Cerebellar cortex (tissue), 1 donor: ENCODE results near the gene MCM10.
"Not testable (repeated sequence)": the region's sequence is repeated elsewhere in the genome, so short reads cannot be mapped to it uniquely, and the experiment has no call there.

ENCODE experiments used
- DNase-seq: peaks from one replicate; pipeline ENCODE4 v3.0.0-alpha.2; 2015; ENCODE audit warnings: low spot score

Gene MCM10

DNA sequence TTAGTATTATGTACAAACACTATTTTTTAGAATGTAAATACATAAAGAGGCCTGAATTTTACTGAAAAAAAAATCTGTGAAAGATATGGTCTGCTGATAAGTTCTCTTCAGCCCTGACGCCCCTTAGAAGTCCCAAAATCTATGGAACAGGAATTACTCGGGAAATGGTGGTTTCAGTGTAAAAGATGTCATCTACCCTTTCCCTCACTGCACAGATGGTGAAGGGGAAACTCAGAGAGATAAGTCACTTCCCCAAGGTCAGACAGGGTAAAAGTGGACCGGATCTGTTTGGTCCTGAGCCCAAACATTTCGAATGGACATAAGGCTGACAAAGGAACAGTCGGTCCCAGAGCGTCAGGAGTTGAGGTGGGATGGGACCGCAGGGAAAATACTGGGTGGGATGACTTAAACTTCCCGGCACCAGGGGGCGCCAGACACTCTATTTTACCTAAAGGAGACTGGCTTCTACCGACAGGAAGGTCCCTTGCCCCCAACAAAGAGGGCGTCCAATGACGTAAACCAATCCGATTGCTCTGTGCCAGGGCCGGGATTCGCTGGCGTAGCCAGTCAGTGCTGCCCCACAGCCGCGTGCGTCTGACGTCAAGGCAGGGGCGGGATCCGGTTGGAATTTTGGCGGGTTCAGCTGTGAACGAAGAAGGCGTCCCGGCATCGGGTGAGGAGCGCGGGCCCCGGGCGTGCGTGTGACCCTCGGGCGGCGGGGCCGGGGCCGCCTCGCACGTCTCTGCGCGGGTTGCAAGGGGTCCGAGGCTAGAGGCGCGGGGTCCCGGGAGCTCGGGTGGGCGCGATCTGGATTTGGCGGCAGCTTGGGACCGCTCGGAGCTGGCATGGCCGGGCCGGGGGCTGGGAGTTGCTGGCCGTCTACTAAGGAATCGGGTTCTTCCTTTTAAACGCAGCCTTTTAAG lies at the start of gene MCM10:
Gene MCM10 (plus strand): TSS at position 625 of the 923 bp plus-strand sequence. CDS start 2,645 bp downstream, outside the sequence.
- peak; percentile 100 for DNase-seq

DNA sequence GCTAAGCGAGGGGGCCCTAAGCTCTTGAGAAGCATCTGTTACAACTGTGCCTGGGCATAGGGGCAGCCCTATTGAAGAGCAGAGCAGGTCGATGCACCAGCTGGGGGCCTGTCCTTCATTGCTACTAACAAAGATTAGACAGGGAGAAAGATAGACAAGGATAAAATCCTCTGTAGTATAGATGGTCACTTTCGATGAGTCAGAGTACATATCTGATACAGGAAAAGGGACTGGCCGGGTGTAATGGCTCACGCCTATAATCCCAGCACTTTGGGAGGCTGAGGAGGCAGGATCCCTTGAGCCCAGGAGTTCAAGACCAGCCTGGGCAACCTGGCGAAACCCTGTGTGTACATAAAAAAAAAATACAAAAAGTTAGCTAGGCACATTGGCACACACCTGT lies 47.8 kb upstream of the MCM10 start:
- DNase-seq, result no peak

DNA sequence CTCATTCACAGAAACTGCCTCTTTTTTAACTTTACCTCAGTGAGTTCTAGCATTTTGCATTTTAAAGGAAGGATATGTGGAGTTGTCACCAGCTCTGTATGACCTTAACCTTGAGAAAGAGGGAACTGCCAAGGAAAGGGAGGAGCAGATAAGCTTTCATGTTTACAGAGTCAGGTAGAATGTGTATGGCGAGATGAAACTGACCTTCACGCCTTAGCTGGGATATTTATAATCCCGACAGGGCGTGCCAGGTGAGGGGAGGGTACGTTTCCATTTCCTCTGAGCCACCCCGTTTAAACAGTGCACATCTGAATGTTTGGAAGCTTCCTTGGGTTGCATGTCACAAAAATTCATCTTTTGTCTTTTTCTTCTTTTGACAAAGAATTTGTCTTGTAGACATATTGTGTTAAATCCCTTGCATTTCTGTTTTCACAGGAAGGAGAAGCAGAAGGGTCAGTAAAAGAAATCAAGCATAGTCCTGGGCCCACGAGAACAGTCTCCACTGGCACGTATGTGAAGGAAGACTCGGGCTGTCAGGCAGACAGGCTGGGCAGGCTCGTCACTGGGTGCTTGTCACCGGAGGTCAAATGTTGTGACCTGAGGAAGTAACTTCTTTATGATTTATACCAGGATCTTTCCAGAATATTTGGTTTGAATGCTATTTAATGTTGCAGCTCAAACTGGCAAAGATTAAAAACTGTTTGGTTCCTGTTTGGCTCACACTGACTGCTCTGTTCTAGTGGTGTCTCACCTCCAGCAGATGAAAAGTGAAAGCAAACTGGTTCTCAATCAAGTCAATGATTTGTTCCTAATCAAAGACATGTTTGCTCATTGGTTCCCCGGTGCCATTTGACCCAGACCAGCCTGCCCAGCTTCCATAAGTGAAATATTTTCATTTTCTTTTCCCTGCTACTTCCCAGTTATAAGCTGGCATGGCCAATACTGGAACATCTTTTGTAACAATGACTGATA lies 45.2 kb upstream of the MCM10 start:
- no peak for DNase-seq

DNA sequence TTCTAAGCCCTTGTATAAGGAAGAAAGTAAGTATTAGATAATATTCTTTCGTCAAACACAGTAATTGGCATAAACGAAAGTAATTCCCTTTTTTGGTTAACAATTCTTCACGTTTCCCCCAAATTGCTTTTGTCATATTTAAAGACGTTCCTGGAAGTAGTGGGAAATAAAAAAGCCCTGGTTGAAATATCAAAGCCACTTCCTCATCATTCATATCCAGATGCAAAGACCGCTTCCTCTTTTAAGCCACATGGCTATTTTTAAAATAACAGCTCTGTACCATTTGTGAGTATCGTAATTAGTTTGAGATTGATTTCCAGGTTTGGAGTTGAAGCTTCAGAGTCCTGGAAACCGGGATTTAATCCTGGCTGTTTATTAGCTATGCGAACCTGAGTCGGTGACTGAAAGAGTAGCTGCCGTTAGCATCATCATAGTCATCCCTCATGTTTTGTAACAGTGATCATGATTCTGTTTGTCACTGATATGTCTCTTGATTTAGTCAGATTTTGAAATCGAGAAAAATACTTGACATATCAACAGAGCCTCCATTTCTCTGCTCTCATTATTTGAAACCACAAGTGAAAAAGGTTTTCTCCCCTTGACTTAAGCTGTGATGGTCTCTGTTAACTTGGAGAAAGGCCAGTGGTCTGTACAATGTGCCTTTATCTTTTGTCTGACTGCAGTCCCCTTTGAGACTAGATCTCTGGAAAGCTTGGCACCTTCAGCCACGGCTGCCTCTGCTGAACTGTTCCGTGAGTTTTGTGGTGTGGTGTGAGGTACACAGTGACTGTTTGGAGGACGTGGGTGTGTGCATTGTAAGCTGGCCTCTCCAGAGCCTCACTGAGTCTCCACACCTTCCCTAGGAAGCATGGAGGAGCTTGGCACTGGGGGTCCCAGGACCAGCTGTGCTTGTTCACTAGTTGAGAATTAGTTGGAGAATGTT lies 43.2 kb upstream of the MCM10 start:
- DNase-seq, result no peak

DNA sequence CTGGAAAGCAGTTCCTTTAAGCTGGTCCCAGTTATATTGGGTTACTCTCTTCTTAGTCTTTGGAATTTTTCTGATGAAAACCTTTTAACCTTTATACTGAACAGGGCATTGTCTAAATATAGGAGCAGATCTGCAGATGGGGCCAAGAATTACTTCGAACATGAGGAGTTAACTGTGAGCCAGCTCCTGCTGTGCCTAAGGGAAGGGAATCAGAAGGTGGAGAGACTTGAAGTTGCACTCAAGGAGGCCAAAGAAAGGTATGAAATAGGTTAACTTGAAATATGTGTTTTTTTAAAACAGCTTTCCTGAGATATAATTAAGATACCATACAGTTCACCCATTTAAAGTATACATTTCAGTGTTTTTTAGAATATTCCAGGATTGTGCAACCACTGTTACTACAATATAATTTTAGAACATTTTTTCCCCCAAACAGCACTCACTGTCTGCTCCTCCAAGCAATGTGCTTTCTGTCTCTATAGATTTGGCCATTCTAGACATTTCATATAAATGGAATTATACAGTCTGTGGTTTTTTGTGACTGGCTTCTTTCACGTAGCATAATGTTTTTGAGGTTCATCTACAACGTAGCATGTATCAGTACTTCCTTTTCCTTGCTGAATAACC lies 42.5 kb upstream of the MCM10 start:
- DNase-seq, result no peak

DNA sequence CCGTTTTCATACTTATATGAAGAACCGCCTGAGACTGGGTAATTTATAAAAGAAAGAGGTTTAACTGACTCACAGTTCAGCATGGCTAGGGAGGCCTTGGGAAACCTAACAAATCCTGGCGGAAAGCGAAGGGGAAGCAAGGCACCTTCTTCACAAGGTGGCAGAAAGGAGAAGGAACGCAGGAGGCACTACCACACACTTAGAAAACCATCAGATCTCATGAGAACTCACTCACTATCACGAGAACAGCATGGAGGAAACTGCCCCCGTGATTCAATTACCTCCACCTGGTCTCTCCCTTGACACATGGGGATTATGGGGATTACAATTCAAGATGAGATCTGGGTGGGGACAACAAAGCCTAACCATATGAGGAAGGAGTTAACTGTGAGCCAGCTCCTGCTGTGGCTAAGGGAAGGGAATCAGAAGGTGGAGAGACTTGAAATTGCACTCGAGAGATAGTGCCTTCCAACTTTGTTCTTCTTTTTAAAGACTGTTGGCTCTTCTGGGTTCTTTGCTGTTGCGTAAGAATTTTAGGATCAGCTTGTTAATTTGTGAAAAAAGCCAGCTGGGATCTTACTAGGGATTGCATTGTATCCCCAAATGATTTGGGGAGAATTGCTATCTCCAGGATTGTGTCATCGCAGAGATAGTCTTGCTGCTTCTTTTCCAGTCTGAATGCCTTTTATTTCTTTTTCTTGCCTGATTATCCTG lies 40.4 kb upstream of the MCM10 start:
- DNase-seq, result no peak

DNA sequence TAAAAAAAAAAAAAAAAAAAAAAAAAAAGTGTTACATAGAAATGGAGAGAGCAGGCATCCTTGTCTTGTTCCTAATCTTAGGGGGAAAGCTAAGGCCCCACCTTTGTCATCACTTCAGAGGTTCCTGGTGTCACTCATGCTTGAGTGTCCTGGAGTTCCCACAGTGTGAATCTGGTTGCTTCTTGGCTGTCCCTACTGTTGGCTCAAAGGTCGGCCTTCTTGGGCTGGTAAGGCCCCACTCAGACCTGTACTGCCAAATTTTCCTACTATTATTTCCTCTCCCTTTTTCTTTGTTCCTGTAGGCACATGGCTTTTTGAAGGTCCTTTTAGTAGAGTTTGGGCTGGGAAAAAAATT lies 39.9 kb upstream of the MCM10 start:
- no peak for DNase-seq

DNA sequence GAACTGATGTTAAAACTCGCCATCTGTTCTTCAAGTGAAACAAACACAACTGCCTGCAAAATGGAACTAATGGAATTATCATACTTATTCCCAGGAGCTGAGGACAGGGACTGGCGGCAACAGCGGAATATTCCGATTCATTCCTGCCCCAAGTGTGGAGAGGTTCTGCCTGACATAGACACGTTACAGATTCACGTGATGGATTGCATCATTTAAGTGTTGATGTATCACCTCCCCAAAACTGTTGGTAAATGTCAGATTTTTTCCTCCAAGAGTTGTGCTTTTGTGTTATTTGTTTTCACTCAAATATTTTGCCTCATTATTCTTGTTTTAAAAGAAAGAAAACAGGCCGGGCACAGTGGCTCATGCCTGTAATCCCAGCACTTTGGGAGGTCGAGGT lies 24.7 kb upstream of the MCM10 start:
- DNase-seq, result no peak

DNA sequence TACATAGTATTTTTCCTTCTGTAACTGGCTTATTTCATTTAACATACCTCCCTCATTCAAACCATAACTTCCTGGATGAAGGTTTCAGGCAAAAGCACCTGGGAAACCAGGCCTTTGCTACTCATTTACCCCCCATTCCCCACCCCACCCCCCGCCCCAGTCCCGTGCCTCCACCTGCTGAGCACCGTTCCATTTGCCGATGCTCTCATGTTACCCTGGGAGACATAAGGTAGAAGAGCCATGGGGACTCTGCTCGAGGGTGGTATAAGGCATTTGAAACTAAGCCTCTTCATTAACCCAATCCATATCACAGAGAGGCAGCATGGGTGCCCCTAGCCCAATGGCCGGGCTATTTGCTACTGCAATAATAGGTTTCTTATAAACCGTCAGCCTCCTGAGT lies 22.2 kb upstream of the MCM10 start:
- no peak for DNase-seq

DNA sequence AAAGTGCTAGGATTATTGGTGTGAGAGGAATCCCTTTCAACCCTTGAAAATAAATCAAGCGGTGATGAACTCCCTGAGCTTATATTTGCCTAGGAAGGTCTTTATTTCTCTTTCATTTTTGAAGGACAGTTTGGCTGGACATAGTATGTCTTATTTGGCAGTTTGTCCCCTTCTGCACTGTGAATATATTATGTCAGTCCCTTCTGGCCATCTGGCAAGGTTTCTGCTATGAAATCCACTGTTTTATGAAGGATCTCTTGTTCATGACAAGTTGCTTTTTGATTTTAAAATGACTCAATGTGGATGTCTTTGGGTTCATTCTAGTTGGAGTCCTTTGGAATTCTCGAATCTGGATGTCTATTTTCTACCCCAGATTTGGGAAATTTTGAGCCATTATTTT lies 21.7 kb upstream of the MCM10 start:
- peak; percentile 52 for DNase-seq

DNA sequence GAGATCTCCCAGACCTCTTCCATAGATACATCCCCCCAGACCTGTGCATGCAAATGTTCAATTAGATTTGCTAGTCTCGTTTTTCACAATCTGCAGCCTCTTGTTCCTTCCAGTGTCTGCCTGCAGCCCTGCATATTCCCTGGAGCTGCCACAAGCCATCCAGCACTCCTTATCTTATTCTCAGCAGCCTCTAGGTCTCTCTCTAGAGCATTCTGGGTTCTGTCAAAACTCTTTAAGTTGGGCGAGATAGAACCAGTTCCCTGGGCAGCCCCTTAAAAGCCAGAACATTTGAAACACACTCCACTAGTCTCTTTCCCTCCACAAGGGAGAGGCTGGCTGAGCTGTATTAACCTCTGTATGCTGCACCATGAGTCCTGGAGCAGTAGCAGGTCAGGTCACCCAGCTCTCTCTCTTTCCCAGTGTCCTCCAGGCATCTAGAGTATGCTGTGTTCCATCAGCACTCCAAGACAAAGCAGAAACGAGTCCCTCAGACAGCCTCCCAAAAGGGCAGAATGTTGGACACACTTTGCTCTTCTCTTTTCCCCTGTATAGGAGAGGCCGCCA lies 20.6 kb upstream of the MCM10 start:
- DNase-seq, result no peak

DNA sequence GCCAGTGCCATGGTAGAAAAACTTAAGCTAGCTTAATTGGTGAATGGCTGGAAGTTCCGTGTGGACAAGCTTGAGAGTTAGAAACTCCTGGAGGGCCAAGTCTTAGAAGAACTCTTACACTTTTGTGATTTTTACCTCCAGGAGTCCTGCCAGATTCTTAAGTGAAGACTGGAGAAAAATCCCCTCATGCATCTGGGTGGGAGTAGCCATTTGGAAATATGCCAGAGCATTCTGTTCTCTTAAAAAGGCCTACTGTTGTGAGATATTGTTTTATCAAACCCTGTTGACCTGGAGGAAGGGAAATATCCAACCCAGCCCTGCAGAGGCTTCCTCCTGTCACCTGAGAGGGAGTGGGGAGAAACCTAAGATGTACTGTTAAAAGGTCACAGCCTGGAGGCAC lies 17.6 kb upstream of the MCM10 start:
- no peak for DNase-seq

DNA sequence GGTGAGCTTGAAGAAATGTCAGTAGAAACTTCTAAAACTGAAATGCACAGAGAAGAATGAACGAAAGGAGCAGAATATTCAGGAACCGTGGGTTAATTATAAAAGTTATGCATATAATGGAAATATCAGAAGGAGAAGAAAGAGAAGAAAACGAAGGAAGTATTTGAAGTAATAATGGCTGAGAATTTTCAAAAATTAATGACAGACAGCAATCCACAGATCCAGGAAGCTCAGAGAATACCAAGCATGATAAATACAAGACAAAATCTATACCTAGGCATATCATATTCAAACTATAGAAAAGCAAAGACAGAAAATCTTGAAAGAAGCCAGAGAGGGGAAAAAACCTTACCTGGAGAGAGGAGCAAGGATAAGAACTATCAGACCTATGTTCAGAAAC lies 16.5 kb upstream of the MCM10 start:
- DNase-seq, result no peak

DNA sequence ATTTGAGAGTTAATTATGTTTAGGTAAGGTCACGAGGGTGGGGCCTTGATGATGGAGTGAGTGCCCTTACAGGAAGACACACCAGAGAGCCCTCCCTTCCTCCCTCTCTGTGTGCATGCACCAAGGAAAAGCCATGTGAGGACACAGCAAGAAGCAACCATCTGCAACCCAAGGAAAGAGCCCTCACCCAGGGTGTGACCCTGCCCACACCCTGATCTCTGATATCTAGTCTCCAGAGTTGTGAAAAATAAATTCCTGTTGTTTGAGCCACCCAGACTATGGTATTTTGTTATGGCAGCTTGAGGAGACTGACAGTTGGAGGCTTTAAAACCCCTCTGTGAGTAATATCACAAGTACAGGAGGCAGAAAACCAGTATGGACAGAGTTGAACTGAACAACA lies 15.0 kb upstream of the MCM10 start:
- DNase-seq, result no peak

DNA sequence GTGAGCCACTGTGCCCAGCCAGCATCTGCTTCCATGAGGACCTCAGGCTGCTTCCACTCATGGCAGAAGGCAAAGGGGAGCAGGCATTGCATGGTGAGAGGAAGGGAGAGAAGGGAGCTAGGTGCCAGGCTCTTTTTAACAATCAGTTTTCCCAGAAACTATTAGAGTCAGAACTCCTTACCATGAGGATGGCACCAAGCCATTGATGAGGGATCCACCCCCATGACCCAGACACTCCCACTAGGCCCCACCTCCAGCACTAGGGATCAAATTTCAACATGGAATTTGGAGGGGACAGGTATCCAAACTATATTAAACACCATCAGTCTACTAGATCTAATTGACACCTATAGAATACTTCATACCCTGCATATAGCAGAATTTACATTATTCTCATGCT lies 14.2 kb upstream of the MCM10 start:
- DNase-seq, result no peak

DNA sequence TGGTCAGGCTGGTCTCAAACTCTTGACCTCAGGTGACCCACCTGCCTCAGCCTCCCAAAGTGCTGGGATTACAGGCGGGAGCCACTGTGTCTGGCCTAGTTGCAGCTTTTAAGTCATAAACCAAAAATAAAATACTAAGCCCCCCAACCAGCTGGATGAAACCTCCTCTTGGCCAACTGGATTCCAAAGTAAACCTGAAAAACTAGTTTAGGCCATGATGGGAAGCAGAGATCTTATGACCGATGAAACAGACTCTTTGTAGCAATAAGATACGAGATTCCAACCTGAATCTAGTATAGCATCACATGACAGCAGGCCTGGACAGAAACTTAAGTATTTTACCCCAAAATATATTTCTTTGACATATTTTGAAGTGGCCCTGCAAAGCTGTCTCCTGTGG lies 9.1 kb upstream of the MCM10 start:
- no peak for DNase-seq

DNA sequence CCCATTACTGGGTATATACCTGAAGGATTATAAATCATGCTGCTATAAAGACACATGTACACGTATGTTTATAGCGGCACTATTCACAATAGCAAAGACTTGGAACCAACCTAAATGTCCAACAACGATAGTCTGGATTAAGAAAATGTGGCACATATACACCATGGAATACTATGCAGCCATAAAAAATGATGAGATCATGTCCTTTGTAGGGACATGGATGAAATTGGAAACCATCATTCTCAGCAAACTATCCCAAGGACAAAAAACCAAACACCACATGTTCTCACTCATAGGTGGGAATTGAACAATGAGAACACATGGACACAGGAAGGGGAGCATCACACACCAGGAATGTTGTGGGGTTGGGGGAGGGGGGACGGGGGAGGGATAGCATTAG lies 5.5 kb upstream of the MCM10 start:
- DNase-seq, result not testable (repeated sequence)

DNA sequence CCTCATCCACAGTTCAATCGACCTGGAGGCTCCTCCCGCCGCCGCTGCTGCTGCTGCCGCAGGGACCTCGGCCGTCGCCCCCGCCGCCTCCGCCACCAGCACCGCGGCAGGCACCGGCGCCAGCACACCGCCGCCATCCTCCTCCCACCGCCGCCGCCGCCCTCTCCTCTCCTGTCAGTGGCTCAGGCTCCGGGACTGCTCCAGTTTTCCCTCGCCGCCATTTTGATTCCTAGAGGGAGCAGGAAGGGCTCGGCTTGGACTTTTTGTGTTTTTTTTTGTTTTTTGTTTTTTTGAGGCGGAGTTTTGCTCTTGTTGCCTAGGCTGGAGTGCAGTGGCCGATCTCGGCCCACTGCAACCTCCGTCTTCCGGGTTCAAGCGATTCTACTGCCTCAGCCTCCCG lies 3.0 kb upstream of the MCM10 start:
- DNase-seq, result no peak

DNA sequence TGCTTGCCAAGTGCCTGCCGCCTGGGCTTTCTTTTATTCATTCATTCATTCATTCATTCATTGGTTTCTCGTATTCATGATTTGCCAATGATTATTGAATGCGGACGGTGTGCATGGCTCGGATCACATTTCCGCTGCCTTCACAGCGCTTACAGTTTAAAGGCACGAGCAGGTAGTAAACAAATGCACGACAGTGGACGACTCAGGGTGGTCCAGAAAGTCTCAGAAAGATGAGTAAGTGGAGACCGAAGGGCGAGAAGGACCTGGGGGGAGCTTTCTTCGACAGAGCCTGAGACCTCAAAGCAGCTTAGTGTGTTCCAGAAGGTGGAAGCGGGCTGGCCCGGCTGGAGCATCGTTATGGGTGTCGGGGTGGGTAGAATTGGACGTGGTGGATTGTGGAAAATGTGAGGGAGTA lies 506 bp downstream of the MCM10 start:
- peak; percentile 14 for DNase-seq

DNA sequence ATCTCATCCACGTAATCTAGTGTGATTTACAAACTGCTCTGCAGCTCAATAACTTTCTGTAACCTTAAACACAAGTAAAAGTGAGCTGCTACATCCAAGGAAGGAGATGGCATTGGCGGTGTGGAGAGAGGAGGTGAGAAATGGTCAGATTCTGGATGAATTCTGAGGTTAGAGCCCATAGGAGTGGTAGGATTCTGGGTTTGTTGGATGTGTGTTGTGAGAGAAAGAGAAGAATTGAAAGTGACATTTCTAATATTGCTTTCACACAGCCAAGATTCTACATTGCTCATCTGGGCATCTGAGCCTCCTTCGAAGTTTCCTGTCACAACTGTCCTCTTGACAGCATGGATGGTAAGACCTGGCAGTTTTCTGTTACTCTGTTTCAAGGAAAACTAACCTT lies 2.5 kb downstream of the MCM10 start:
- no peak for DNase-seq
